ENCODE data around the gene IFT81.
"Not testable (repeated sequence)": the region's sequence is repeated elsewhere in the genome, so short reads cannot be mapped to it uniquely, and the experiment has no call there.

IFT81 gene

DNA sequence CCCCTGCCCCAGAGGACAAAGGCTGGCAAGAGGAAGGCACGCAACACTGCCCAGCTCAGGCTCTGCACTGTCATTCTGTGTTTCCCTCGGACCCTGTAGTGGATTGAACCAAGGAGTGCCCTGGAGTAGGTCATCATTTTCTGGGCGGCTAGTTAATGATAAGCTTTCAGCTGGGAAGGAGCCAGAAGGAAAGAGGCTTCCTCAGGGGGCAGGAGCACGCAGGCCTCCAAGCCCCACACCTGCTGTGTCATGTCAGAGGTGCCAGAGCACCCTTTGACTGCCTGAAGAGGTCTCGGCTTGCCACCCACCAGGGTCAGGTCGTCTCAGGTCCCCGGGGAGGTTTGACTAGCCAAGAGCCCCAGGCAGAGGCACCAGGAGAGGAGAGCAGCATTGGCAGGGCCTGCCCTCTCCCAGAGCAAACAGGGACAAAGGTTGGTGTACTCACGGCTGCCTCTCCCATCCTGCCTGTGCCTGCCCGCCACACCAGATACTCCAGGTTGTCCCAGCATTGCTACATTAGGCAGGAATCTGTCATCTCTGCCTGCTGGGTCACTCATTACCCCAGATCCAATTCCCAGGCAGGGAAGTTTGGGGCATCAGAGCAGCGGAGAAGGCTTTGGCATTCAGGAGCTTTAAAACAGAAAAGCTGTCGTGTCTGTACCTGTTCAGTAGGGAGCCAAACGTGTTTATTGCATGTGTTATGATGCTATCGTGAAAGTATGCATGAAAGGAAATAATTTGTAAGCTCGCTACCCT is 123.4 kb downstream of the IFT81 start:
- DNase-seq, result no peak

DNA sequence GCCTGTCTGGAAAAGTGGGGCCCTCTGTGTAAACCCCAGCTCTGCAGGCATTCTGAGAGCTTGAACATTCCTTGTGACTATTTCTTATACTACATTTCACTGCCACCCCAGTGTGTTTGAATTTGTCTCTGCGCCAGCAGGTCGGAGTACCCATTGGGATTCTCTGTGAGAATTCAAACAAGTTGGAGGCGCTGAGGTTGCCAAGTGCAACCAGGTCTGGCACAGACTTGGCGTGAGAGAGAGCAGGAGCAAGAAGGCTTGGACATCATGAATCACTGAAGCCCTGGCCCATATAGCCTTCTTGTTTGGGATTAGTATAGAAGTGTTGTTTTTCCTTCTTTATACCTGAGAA is 123.9 kb downstream of the IFT81 start:
- DNase-seq, result no peak

DNA sequence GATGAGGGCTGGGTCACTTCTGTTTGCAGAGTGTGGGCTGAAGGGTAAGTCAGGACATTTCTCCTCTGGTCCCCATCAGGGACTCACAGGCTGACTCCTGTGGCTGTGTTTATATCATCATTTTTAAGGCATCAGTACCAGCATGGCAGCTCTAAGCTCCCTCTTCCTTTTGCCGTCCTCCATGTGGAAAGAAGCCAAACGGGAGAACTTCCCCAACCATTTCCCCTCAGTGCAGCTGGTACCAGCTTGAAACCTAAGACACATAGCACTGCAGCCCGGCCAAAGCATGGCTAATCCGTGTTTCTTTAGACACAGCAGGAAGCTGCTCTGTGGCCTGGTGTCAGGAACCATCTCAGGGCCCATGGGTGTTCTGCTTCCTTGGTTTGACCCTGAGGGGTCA is 124.9 kb downstream of the IFT81 start:
- DNase-seq, result no peak

DNA sequence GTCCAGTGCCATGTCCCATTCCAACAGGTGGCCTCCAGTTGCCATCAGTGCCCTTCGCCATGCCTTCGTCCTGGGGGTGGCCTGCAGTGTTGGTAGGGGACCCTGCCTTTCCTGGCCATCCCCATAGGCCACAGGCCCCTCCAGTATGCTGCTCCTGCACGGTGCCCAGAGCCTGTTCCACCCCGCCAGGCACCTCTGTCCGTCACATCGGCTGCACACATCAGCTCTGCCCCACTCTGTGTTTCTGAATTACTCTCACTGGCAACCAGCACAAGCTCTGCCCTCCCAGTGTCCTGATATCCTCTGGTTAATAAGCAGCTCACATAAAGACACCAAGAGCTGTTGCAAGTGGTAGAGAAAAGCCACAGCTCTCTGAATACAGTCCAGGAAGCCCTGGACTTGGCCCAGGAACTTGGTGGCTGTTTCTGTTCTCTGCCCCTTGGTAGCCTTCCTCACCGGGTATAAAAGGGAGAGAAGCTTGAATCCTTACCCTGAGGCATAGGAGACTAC is 125.6 kb downstream of the IFT81 start:
- no peak for DNase-seq

DNA sequence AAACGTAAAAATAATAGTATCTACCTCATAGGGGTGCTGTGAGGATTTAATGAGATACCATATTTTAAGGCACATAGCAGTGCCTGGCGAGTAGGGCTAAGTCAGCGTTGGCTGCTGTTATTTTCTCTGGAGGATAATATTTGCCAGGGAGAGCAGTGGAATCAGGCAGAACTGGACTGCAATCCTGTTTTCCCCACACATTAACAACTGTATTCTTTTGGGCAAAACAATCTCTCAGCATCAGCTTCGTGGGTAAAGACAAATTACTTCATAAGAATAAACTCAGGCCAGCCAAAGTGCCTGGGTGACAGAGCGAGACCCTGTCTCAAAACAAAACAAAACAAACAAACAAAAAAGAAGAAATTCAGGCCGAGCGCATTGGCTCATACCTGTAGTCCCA is 127.2 kb downstream of the IFT81 start:
- DNase-seq, result no peak

DNA sequence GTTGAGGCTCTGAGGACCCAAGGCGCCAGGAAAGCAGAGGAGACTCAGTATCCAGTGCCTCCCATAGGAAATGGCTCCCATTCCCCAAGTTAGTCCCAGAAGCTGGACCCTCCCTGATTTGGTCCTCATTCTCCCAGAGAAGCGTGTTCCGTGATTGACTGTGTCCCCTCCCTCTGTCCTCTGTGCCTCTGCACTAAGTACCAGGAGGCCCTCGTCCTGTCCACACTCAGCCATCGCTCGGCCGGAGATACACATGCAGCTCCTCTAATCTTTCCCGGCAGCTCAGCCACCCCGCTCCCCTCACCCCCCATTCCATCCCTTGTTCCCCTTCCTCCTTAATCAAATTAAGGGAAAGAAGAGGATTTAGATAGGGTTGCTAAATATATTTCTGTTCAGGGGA is 128.6 kb downstream of the IFT81 start:
- DNase-seq, result no peak

DNA sequence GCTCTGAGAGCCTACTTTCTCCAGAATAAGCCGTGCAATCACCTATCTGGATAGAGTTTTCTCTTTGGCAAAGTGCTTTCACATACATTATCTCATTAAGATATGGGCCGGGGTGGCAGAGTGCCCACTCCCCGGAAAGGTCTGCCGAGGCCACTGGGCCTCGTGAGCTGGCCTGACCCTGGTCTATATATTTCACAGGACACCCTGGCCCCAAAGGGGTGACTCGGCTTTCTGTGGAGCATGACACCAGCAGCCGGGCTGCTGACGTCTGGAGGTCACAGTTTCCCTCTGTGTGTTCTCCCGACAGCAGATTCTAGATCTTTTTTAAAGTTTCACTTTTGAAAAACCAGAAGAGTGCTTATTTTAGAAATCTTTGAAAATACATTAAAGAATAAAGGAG is 129.0 kb downstream of the IFT81 start:
- no peak for DNase-seq

DNA sequence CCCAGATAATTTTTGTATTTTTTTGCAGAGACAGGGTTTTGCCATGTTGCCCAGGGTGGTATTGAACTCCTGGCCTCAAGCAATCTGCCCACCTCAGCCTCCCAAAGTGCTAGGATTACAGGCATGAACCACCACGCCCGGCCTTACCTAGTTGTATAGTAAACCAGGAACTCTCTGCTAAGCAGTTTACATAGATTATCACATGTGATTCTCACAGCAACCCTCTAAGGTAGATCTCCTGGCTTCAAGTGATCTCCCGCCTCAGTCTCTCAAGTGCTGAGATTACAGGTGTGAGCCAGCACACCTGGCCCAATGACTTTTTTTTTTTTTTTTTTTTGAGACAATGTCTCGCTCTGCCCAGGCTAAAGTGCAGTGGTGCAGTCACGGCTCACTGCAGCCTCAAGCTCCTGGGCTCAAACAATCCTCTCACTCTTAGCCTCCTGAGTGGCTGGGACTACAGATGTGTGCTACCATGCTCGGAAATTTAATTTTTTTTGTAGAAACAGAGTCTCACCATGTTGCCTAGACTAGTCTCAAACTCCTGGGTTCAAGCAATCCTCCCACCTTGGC is 130.9 kb downstream of the IFT81 start:
- no peak for DNase-seq

DNA sequence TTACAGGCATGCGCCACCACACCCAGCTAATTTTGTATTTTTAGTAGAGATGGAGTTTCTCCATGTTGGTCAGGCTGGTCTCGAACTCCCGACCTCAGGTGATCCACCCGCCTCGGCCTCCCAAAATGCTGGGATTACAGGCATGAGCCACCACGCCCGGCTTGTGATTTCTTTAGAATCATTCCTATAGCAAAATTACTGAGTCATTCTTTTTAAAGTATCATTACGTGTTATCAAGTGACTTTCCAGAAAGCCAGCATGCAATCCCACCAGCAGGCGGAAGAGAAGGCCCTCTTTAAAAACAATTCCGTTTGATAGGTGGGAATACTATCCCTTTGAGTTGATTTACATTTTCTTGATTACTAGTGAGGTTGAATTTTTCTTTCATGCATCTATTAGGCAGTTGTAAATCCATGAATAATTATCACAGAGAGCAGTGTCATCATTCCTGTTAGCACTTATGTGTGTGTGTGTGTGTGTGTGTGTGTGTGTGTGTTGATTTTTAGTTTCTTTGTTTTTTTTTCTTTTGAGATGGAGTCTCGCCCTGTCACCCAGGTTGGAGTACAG is 131.8 kb downstream of the IFT81 start:
- not testable (repeated sequence) for DNase-seq

DNA sequence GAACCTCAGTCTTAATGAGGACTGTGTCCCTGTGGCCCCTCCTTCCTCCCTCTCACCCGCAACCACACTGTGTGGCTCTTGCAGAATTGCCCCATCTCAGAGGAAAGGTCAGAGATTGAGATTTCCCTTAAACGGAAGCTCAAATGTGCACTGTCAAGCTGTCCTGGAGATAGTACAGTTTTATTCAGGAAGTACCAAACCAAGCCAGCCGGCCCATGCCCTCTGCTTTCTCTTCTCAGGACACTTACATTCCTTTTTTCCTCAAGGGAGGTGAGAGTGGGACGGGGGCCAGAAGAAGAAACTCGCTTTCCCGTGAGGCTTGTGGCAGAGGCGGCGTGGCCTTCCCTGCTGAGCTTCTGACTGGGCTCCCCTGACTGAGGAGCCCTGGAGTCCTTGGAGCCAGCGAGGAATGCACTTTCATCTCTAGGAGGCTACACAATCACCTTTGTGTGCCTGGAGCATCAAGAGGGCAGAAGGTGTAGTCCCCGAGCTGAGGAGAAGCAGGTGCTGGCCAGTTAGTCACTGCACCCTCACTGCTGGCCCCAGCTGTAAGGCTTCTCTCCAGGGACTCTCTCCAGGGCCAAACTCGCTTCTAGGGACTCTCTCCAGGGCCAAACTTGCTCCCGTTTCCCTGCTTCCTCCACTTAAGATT is 132.7 kb downstream of the IFT81 start:
- no peak for DNase-seq

DNA sequence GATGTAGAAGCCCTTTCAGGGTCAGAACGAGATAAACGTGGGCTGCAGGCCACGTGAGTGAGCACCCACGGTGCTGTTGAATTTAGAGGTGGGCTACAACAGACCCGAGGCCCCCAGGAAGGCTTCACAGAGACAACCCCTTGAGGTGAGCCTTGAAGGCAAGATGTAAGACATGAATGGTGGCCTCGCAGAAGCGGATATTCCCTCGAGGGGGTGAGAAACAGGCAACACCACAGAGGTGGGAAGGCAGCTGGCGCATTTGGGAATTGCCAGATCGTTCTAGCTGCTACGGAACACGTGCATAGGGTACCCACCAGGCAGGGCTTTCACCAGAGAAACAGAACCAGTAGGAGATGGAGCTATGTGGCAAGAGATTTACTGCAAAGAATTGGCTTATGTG is 134.3 kb downstream of the IFT81 start:
- DNase-seq, result no peak

DNA sequence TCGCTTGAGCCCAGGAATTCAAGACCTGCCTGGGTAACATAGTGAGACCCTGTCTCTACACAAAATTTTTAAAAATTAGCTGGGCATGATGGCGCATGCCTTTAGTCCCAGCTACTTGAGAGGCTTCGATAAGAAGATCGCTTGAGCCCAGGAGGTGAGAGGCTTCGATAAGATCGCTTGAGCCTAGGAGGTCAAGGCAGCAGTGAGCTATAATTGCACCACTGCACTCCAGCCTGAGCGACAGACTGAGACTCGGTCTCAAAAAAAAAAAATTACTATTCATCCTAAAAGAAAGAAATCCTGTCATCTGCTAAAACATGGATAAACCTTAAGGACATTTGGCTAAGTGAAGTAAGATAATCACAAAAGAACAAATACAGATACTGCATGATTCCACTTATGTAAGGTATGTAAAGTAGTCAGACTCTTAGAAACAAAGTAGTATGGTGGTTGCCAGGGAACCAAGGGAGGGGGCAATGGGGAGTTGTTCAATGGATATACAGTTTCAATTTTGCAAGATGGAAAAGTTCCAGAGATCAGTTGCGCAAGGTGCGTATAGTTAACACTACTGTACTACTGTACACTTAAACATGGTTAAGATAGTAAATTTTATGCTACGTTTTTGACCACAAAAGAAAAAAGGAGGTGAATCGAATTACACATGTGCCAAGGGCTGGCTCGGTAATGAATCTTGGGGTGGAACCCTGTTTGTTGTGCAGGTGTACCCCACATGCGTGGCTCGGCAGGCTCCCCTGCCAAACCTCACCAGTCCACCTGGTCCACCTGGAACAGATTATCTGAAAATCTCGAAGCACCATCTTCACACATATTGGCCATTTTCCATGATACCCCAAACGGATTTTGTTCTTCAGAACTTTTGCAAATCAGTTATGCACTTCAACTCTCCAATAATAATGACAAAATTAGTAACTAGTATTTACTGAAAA is 138.6 kb downstream of the IFT81 start:
- DNase-seq, result no peak

DNA sequence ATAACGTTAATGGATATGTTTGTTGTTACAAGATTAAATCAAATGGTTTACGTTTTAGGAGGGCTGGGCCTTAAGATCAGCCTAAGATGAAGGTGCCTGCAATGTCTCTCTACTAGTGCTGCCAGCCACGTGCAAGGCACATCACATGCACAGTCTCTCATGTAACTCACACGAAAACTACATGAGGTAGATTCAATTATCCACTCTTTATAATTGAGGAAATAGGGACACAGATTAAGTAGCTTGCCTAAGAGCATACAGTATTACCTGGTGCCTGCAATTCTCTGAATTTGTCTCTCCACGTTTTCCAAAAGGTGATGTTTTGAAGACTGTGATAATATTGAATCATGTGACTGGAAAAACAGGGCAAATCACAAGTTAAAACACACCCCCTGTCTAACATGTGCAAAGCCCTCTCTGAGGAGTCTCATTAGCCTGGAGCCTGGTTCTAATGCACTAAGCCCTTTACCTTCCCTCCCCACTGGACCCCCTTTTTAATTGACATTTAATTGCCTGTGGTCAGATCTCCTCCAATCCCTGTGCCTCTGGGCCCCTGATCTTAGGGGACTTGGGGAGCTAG is 142.3 kb downstream of the IFT81 start:
- no peak for DNase-seq

DNA sequence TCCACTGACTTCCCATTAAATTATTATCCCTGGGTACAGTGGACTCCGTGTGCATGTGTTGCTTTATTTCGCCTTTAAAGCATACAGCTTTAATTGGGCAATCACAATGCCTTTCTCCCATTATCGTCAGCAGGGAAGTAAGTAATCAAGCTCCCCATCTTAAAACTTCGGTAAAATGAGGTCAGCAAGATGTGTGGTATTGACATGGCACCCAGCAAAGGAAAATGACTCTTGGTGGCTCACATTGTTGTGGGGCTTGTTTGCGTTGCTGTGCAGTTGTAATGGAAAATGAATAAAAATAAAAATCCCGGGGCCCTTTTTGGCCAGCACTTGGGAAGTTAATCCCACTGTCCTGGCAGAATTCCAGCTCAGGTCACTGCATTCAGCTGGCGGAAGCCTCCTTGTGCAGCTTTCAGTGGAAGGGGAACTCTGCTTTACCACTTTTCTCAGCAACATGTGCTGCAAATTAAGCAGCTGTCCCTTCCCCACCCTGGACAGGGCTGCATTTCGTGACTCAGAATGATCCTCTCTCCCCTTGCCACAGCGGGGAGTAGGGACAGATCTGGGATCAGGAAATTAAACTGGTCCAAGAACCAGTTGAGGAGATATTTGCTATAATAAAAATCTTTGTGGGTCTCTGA is 142.9 kb downstream of the IFT81 start:
- peak; percentile 45 for DNase-seq

All from NCI-H1048 (cell line).